Gastrocnemius medialis (tissue), 4 donors: Measurements from ENCODE around the gene MARCHF7. TPM values are rescaled to one million over a fixed set of nuclear protein-coding genes. Genes with fewer than 3 reads are reported as not detected.
A peak's percentile ranks its signal among the peaks of the same experiment; 100 is the strongest.

Source experiments
- ATAC-seq, 2 donors: fragments of 150-250 bp; one replicate each; pipeline ENCODE4 v1.9.1; 2016
- DNase-seq, 2 donors: peaks; one replicate each; pipeline ENCODE4 v3.0.0-alpha.2; 2019
- H3K27ac ChIP-seq, 4 donors: fragments of 200-600 bp; sonication (generic); 1 replicate in 1 of 4; 2 replicates in 3 of 4; pipeline ENCODE4 v1.5.1; 2016 to 2018; ENCODE audit warnings: mild to moderate bottlenecking in 2 of 4, moderate library complexity in 1 of 4
- H3K27me3 ChIP-seq, 3 donors: fragments of 200-600 bp; sonication (generic) in 2 of 3; 1 replicate in 1 of 3; 2 replicates in 2 of 3; pipeline versions ENCODE4 v1.5.1 to v1.6.0; 2016 to 2019; ENCODE audit warnings: mild to moderate bottlenecking in 1 of 3, moderate library complexity in 1 of 3
- H3K36me3 ChIP-seq, 2 donors: fragments of 200-600 bp; sonication (generic) in 1 of 2; one replicate each; pipeline ENCODE4 v1.5.1; 2017 to 2018
- H3K4me1 ChIP-seq, 2 donors: fragments of 200-600 bp; sonication (generic) in 1 of 2; one replicate each; pipeline ENCODE4 v1.5.1; 2016 to 2017; ENCODE audit warnings: mild to moderate bottlenecking in 2 of 2
- H3K4me3 ChIP-seq, 4 donors: fragments of 200-600 bp; sonication (generic) in 3 of 4; 1 replicate in 1 of 4; 2 replicates in 3 of 4; pipeline ENCODE4 v1.5.1; 2016 to 2019; ENCODE audit warnings: mild to moderate bottlenecking in 2 of 4
- H3K9me3 ChIP-seq, 3 donors: fragments of 200-600 bp; sonication (generic) in 2 of 3; 1 replicate in 1 of 3; 2 replicates in 2 of 3; pipeline ENCODE4 v1.5.1; 2016 to 2019
- POLR2A ChIP-seq, 2 donors: fragments of 450-650 bp; IDR thresholded peaks; one replicate each; pipeline ENCODE4 v1.6.1; 2017; ENCODE audit warnings: antibody characterized with exemption in 2 of 2, mild to moderate bottlenecking in 2 of 2, moderate library complexity in 2 of 2
- in situ Hi-C, 4 donors: fragments of 200-750 bp; cut with MboI; loops; one replicate each; pipeline versions ENCODE4 v1.15.0 to v1.8.0; 2017; ENCODE audit warnings: low sequenced_read_pairs in 4 of 4
- intact Hi-C: fragments of 100-400 bp; cut with DNase I; formaldehyde crosslinking; loops from one replicate; pipeline ENCODE4 v1.15.1; 2023; ENCODE audit warnings: low total_unique reads
- total RNA-seq, 4 donors: library from RNA; depleted of rRNA; stranded (reverse); fragments of >200 nt; gene quantifications; one replicate each; pipeline versions ENCODE4 v1.1.0 to v1.2.3, GENCODE V29; 2016
- TF ChIP-seq, protein P1 (sequence below), 5 experiments: fragments of 450-650 bp in 3 of 5; fragments of 200-600 bp in 2 of 5; sonication (generic) in 2 of 5; IDR thresholded peaks in 4 of 5; conservative IDR thresholded peaks in 1 of 5; 1 replicate in 4 of 5; 2 replicates in 1 of 5; pipeline ENCODE4 v1.5.1; 2016 to 2019; ENCODE audit warnings: antibody characterized with exemption in 5 of 5, mild to moderate bottlenecking in 3 of 5, moderate library complexity in 3 of 5

Gene MARCHF7
- total RNA-seq, 4 donors from 2014 or later, result 88.6 to 125 (median 93.4) TPM

DNA sequence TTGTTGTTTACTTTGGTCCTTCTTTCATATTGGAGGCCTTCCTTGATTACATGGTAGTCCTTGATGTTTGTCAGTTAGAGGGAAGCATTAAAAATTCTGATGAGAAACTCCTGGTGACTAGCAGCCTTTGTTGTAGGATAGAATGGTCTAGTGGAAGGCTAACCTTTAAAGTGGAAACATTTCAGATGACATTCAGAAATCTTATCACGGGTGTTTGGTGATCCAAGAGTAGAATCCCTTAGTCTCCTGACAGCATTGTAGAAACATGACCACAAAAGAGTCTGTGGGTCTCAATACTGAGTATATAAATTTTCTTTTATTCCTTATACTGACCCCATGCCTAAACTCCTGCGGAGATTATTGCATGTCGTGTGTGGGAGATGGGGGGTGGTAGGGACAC lies 13.4 kb downstream of the MARCHF7 start:
- ATAC-seq (no peak), DNase-seq (no peak)
- Histone ChIP-seq H3K36me3 (peaks cover 0 to 15% of the 10 kb centered on the region in 2 donors), H3K27me3 (no peaks in the 10 kb centered on the region), H3K4me3 (no peak overlapping the region), H3K9me3 (no peaks in the 10 kb centered on the region), H3K27ac (no peak overlapping the region), H3K4me1 (peaks cover 40 to 41% of the 10 kb centered on the region in 2 donors)
- TF ChIP-seq, protein P1, sequence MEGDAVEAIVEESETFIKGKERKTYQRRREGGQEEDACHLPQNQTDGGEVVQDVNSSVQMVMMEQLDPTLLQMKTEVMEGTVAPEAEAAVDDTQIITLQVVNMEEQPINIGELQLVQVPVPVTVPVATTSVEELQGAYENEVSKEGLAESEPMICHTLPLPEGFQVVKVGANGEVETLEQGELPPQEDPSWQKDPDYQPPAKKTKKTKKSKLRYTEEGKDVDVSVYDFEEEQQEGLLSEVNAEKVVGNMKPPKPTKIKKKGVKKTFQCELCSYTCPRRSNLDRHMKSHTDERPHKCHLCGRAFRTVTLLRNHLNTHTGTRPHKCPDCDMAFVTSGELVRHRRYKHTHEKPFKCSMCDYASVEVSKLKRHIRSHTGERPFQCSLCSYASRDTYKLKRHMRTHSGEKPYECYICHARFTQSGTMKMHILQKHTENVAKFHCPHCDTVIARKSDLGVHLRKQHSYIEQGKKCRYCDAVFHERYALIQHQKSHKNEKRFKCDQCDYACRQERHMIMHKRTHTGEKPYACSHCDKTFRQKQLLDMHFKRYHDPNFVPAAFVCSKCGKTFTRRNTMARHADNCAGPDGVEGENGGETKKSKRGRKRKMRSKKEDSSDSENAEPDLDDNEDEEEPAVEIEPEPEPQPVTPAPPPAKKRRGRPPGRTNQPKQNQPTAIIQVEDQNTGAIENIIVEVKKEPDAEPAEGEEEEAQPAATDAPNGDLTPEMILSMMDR (IDR thresholded peaks at IDR 0.05 in 4 of 5, conservative IDR thresholded peaks at IDR 0.05 in 1 of 5), result no peak
- TF ChIP-seq POLR2A (IDR thresholded peaks at IDR 0.05), result no peak
- in situ Hi-C loops (no loop called here), intact Hi-C loops (no loop called here)

DNA sequence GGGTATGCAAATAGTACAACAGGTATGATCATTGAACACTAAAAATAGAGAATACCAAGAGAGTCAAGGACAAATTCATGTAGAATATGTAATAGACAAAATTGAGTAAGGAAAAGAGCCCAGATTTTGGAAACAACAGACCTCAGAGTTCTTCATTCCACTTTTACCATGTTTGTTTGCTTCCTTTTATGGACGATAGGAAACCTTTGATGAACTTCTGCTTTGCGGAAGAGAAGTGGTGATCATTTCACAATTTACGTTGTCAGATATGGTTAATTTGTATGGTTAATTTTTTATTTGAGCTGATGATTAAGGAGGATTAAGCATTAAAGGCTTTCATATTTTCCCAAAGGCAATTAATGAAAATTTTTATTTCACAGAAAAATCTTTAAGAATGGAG lies 16.3 kb downstream of the MARCHF7 start:
- Histone ChIP-seq H3K9me3 (no peaks in the 10 kb centered on the region), H3K4me1 (peaks cover 11 to 13% of the 10 kb centered on the region in 2 donors), H3K27me3 (no peaks in the 10 kb centered on the region), H3K36me3 (peaks cover 0 to 33% of the 10 kb centered on the region in 2 donors), H3K27ac (peak overlapping the region in 2 of 4 donors; percentile 4 to 18), H3K4me3 (no peak overlapping the region)
- in situ Hi-C loops (no loop called here), intact Hi-C loops (no loop called here)
- DNase-seq (no peak), ATAC-seq (no peak)
- TF ChIP-seq, protein P1 (IDR thresholded peaks at IDR 0.05 in 4 of 5, conservative IDR thresholded peaks at IDR 0.05 in 1 of 5), result no peak
- no peak for TF ChIP-seq POLR2A (IDR thresholded peaks at IDR 0.05)

DNA sequence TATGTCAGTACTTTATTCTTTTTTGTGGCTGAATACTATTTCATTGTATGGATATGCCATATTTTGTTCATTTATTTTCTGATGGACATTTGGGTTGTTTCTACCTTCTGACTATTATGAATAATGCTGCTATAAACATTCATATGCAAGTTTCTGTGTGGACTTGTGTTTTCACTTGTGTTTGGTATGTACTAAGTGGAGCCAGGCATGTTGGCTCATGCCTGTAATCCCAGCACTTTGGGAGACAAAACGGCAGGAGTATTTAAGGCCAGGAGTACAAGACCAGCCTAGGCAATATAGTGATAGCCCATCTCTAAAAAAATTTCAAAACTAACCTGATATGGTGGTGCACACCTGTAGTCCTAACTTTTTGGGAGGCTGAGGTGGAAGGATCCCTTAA lies 23.3 kb downstream of the MARCHF7 start:
- H3K27ac ChIP-seq, result peak overlapping the region in 1 of 4 donors; percentile 37
- H3K4me3 ChIP-seq, result no peak overlapping the region
- peaks cover 0 to 18% of the 10 kb centered on the region in 2 donors for H3K36me3 ChIP-seq
- in situ Hi-C loops, result no loop called here
- DNase-seq, result no peak
- H3K27me3 ChIP-seq, result no peaks in the 10 kb centered on the region
- intact Hi-C loops, result no loop called here
- ATAC-seq, result no peak
- no peaks in the 10 kb centered on the region for H3K9me3 ChIP-seq
- TF ChIP-seq POLR2A (IDR thresholded peaks at IDR 0.05), result no peak
- TF ChIP-seq, protein P1 (IDR thresholded peaks at IDR 0.05 in 4 of 5, conservative IDR thresholded peaks at IDR 0.05 in 1 of 5), result no peak
- H3K4me1 ChIP-seq, result peaks cover 11 to 19% of the 10 kb centered on the region in 2 donors

DNA sequence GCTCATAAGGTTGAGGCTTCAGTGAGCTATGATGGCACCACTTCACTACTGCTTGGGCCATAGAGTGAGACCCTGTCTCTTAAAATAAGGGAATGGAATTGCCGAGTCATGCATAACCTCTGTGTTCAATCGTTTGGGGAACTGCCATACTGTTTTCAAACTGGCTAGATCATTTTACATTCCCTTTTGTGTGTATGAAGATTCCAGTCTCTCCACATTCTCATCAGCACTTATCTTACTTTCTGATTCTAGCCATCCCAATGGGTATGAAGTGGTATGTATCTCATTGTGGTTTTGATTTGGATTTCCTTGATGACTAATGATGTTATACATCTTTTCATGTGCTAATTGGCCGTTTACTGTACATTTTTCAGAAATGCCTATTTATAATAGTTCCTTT lies 23.7 kb downstream of the MARCHF7 start:
- Histone ChIP-seq H3K27me3 (no peaks in the 10 kb centered on the region), H3K4me1 (peaks cover 11 to 19% of the 10 kb centered on the region in 2 donors), H3K9me3 (no peaks in the 10 kb centered on the region), H3K36me3 (peaks cover 0 to 14% of the 10 kb centered on the region in 2 donors), H3K27ac (peak overlapping the region in 2 of 4 donors; percentile 2 to 37), H3K4me3 (no peak overlapping the region)
- TF ChIP-seq, protein P1 (IDR thresholded peaks at IDR 0.05 in 4 of 5, conservative IDR thresholded peaks at IDR 0.05 in 1 of 5), result no peak
- TF ChIP-seq POLR2A (IDR thresholded peaks at IDR 0.05), result no peak
- intact Hi-C loops (no loop called here), in situ Hi-C loops (no loop called here)
- DNase-seq, result no peak
- ATAC-seq, result no peak
